GM12878 (cell line): ENCODE results near the gene THUMPD3. TPM values are rescaled to one million over a fixed set of nuclear protein-coding genes. Genes with fewer than 3 reads are reported as not detected.

Experiments
- ATAC-seq: fragments of 200-7000 bp; cut with Tn5 transposase; 3 replicates; pipeline ENCODE4 v1.9.1; 2020; ENCODE audit warnings: mild to moderate bottlenecking, moderate library complexity
- BruUV-seq: library from RNA; stranded (reverse); fragments of 400-500 nt; replicated peaks from 2 replicates; lab custom pipeline; 2021; lab: Mats Ljungman, UMichigan
- CTCF ChIA-PET: fragments of 300-600 bp; sonication (Branson Sonifier 250); formaldehyde crosslinking; extraction: SDS; loops from one replicate; lab custom pipeline; 2021; ENCODE audit warnings: inconsistent platforms; lab: Yijun Ruan, JAX
- POLR2A ChIA-PET: fragments of 350-600 bp; formaldehyde crosslinking; extraction: SDS; loops from one replicate; lab custom pipeline; 2021; ENCODE audit warnings: inconsistent platforms; lab: Charles Lee
- RAD21 ChIA-PET: fragments of 300-600 bp; sonication (Branson Sonifier 250); formaldehyde crosslinking; loops from one replicate; lab custom pipeline; 2023; ENCODE audit warnings: antibody characterized with exemption; ENCODE audit not compliant: unreplicated experiment; lab: Charles Lee
- SMC1A ChIA-PET: fragments of 300-600 bp; sonication (Branson Sonifier 250); formaldehyde crosslinking; loops from one replicate; lab custom pipeline; 2023; ENCODE audit not compliant: unreplicated experiment, uncharacterized antibody; lab: Charles Lee
- DNase-seq: peaks from one replicate; pipeline ENCODE4 v3.0.0-alpha.2; 2011; ENCODE audit warnings: low read depth, low spot score
- FAIRE-seq: peaks from 3 replicates; lab custom pipeline; 2011; peaks lifted over from hg19 to GRCh38; lab: Jason Lieb, UNC
- H2AFZ ChIP-seq: 2 replicates; pipeline ENCODE4 v1.6.0; 2011; ENCODE audit warnings: low read depth, low read length, control low read depth; ENCODE audit not compliant: control insufficient read depth
- H3K27ac ChIP-seq: 2 replicates; pipeline ENCODE4 v1.5.1; 2011; ENCODE audit warnings: control low read depth; ENCODE audit not compliant: control insufficient read depth, insufficient read depth
- H3K27me3 ChIP-seq, 2 experiments: replicated peaks in 1 of 2; 2 replicates each; pipeline versions ENCODE4 v1.6.0 to v1.6.1; 2011; ENCODE audit warnings: low read length in 1 of 2; ENCODE audit not compliant: control insufficient read depth in 2 of 2, insufficient read depth in 2 of 2
- H3K36me3 ChIP-seq, 2 experiments: 2 replicates each; pipeline ENCODE4 v1.5.1; 2011; ENCODE audit warnings: low read length in 1 of 2; ENCODE audit not compliant: control insufficient read depth in 2 of 2, insufficient read depth in 2 of 2
- H3K4me1 ChIP-seq: 2 replicates; pipeline ENCODE4 v1.6.1; 2011; ENCODE audit warnings: mild to moderate bottlenecking, low read length, moderate library complexity, mixed read lengths; ENCODE audit not compliant: control insufficient read depth, insufficient read depth
- H3K4me2 ChIP-seq: 2 replicates; pipeline ENCODE4 v1.6.0; 2011; ENCODE audit warnings: control low read depth; ENCODE audit not compliant: control insufficient read depth, insufficient read depth
- H3K4me3 ChIP-seq: fragments of 200-600 bp; sonication (generic); 2 replicates; pipeline ENCODE4 v1.5.1; 2016
- H3K79me2 ChIP-seq: 2 replicates; pipeline ENCODE4 v1.6.0; 2011; ENCODE audit warnings: low read length; ENCODE audit not compliant: control insufficient read depth, insufficient read depth
- H3K9ac ChIP-seq: 2 replicates; pipeline ENCODE4 v1.8.0; 2011; ENCODE audit warnings: low read length, control low read depth, mixed read lengths; ENCODE audit not compliant: control insufficient read depth, insufficient read depth
- H3K9me3 ChIP-seq: replicated peaks from 3 replicates; pipeline ENCODE4 v1.5.1; 2011; ENCODE audit warnings: mild to moderate bottlenecking, low read length; ENCODE audit not compliant: control insufficient read depth, insufficient read depth
- H4K20me1 ChIP-seq: 2 replicates; pipeline ENCODE4 v1.6.0; 2011; ENCODE audit not compliant: control insufficient read depth, insufficient read depth
- MLLT1 ChIP-seq: fragments of 450-650 bp; IDR thresholded peaks from 2 replicates; pipeline ENCODE4 v1.6.1; 2016; ENCODE audit warnings: mild to moderate bottlenecking
- TBL1XR1 ChIP-seq: IDR thresholded peaks from 2 replicates; pipeline ENCODE4 v1.6.1; 2012; ENCODE audit warnings: low read depth, low read length, improper control_type of control experiment
- USF2 ChIP-seq: IDR thresholded peaks from 2 replicates; pipeline ENCODE4 v1.6.1; 2011; ENCODE audit warnings: low read depth, low read length, improper control_type of control experiment, borderline replicate concordance
- WGBS: methylation state at CpG from one replicate; pipeline ENCODE4 v1.1.6; 2016; ENCODE audit warnings: low lambda C conversion rate; ENCODE audit not compliant: insufficient replicate concordance, insufficient coverage; ENCODE audit errors: missing lambda C conversion rate; 5-methylcytosine and 5-hydroxymethylcytosine counted together
- in situ Hi-C: fragments of 300-500 bp; cut with MboI; formaldehyde crosslinking; loops from 9 replicates; pipeline ENCODE4 v1.14.3; 2018; ENCODE audit warnings: mixed read lengths
- intact Hi-C: fragments of 100-400 bp; cut with micrococcal nuclease; formaldehyde crosslinking; loops from one replicate; pipeline ENCODE4 v1.14.2; 2022; ENCODE audit not compliant: unreplicated experiment
- polyA plus RNA-seq, 11 experiments: library from polyadenylated mRNA; depleted of rRNA in 4 of 11; unstranded in 6 of 11; stranded (reverse) in 5 of 11; fragments of >200 nt; fragmentation: Nextera tagmentation in 4 of 11; fragmentation: Illumina TruSeq in 1 of 11; extraction: Ambion mirVana in 4 of 11; extraction: Trizol in 1 of 11; gene quantifications; 1 replicate in 1 of 11; 2 replicates in 10 of 11; pipeline versions ENCODE4 v1.2.1 to v1.2.3, GENCODE V29; 2011 to 2016; ENCODE audit warnings: inconsistent platforms in 2 of 11, missing spikeins in 2 of 11, low read depth in 1 of 11
- total RNA-seq, 4 experiments: library from RNA; depleted of rRNA in 3 of 4; stranded (reverse); fragments of >200 nt in 3 of 4; fragmentation: Illumina TruSeq in 1 of 4; extraction: Trizol in 1 of 4; gene quantifications; 2 replicates each; pipeline versions ENCODE4 v1.2.1 to v1.2.3, GENCODE V29; 2013 to 2021

Gene THUMPD3
- total and polyA plus RNA-seq, 10 of the 15 experiments (the other 5 are each of a cell fraction or from before 2014, with no cell fraction given), result 28.7 to 47.4 (median 41.8) TPM

GRCh38 chr3:9401986-9402385 is 39.1 kb downstream of the THUMPD3 start (continued):
- TF ChIP-seq USF2, result no peak

- peak overlapping the region; percentile 15; the same call in 1 of the 2 replicates for H3K27ac ChIP-seq
- no TSS peak for BruUV-seq
These were observed 39.8 kb downstream of the THUMPD3 start for GRCh38 chr3:9402410-9403228.

More at GRCh38 chr3:9402410-9403228, 39.8 kb downstream of the THUMPD3 start:
- 53% methylated on average over 3 of the region's 3 CpGs for WGBS
- ChIA-PET CTCF (interaction anchor here (1.0 to 2.7 kb wide), 6 partner anchors 8 to 25 kb away, joined by 3 to 21 read pairs (median 3); no protein-coding TSS in a partner anchor), POLR2A (interaction anchor here (0.9 to 4.1 kb wide), 3 partner anchors 9 to 36 kb away, joined by 3 to 24 read pairs (median 5); no protein-coding TSS in a partner anchor), SMC1A (interaction anchor here (0.6 to 4.1 kb wide), 12 partner anchors 8 to 54 kb away, joined by 3 to 43 read pairs (median 4); partner anchors contain the start of gene THUMPD3), RAD21 (interaction anchor here (1.3 to 3.4 kb wide), 5 partner anchors 7 to 39 kb away, joined by 3 to 20 read pairs (median 5); partner anchors contain the start of gene THUMPD3)
- H3K4me1 ChIP-seq, result peaks cover 5% of the 10 kb centered on the region; the same call in 1 of the 2 replicates
- in situ Hi-C loops (no loop called here), intact Hi-C loops (no loop called here)
- H3K27me3 ChIP-seq, result no peaks in the 10 kb centered on the region
- H3K9ac ChIP-seq, result no peak overlapping the region
- no peaks in the 10 kb centered on the region; the same call in 2 of the 3 replicates for H3K9me3 ChIP-seq
- peaks cover 0 to 5% of the 10 kb centered on the region in 2 experiments; a peak in 1 of 4 replicates for H3K36me3 ChIP-seq
- ATAC-seq (peak; percentile 23), DNase-seq (no peak), FAIRE-seq (no peak)
- peak overlapping the region; percentile 45 for H3K4me2 ChIP-seq
- peak overlapping the region; percentile 59 for H3K4me3 ChIP-seq
- TF ChIP-seq TBL1XR1 (no peak), MLLT1 (0 out of 2 replicates have a peak, but pooled peaks have one; percentile 17)
- no peak overlapping the region for H2AFZ ChIP-seq
- H4K20me1 ChIP-seq, result peaks cover 4% of the 10 kb centered on the region
- peaks cover 99% of the 10 kb centered on the region for H3K79me2 ChIP-seq
